Stimulated activated CD8-positive, alpha-beta memory T cell treated with anti-CD3 and anti-CD28 coated beads, Interleukin-2, amount 100 ng/mL, for 1 hour (primary cell): ENCODE measurements around the gene SYNGAP1.

Experiments used
- DNase-seq, 2 donors: peaks; one replicate each; pipeline ENCODE4 v3.0.0-alpha.2; 2020; ENCODE audit warnings: low read depth in 2 of 2

SYNGAP1 gene

GRCh38 chr6:33421344-33421643, 1.4 kb downstream of the SYNGAP1 start:
- no peak for DNase-seq

- DNase-seq: no peak
Measured at GRCh38 chr6:33423777-33424176, 3.9 kb downstream of the SYNGAP1 start.

- no peak for DNase-seq
Measured at GRCh38 chr6:33424855-33425667, 5.2 kb downstream of the SYNGAP1 start.

- DNase-seq: peak; percentile 62 to 73
Measured at GRCh38 chr6:33425668-33426577, 6.1 kb downstream of the SYNGAP1 start.

- no peak for DNase-seq
Measured at GRCh38 chr6:33426590-33427511, 7.0 kb downstream of the SYNGAP1 start.

GRCh38 chr6:33427585-33428223, 7.8 kb downstream of the SYNGAP1 start:
- no peak for DNase-seq

- DNase-seq: no peak
Measured at GRCh38 chr6:33428224-33428965, 8.5 kb downstream of the SYNGAP1 start.

- no peak for DNase-seq
Measured at GRCh38 chr6:33428966-33429749, 9.3 kb downstream of the SYNGAP1 start.

GRCh38 chr6:33429750-33430052, 9.8 kb downstream of the SYNGAP1 start:
- DNase-seq: no peak

- no peak for DNase-seq
Measured at GRCh38 chr6:33430334-33430733, 10.5 kb downstream of the SYNGAP1 start.

GRCh38 chr6:33430991-33431879, 11.4 kb downstream of the SYNGAP1 start:
- DNase-seq: peak; percentile 68 to 71

- no peak for DNase-seq
Measured at GRCh38 chr6:33431880-33432541, 12.1 kb downstream of the SYNGAP1 start.

- DNase-seq: no peak
Measured at GRCh38 chr6:33432546-33432945, 12.7 kb downstream of the SYNGAP1 start.

- no peak for DNase-seq
Measured at GRCh38 chr6:33433001-33433543, 13.2 kb downstream of the SYNGAP1 start.

GRCh38 chr6:33433544-33434191, 13.8 kb downstream of the SYNGAP1 start:
- no peak for DNase-seq

- no peak for DNase-seq
Measured at GRCh38 chr6:33434961-33435360, 15.1 kb downstream of the SYNGAP1 start.

GRCh38 chr6:33437666-33438065, 17.8 kb downstream of the SYNGAP1 start:
- DNase-seq: no peak
